ENCODE measurements around the gene LDLRAD4. TPM values are rescaled to one million over a fixed set of nuclear protein-coding genes. Genes with fewer than 3 reads are reported as not detected.

The LDLRAD4 gene
- polyA plus RNA-seq, 1 of the 3 experiments (the other 2 are of a cell fraction), result 0.16 TPM

DNA sequence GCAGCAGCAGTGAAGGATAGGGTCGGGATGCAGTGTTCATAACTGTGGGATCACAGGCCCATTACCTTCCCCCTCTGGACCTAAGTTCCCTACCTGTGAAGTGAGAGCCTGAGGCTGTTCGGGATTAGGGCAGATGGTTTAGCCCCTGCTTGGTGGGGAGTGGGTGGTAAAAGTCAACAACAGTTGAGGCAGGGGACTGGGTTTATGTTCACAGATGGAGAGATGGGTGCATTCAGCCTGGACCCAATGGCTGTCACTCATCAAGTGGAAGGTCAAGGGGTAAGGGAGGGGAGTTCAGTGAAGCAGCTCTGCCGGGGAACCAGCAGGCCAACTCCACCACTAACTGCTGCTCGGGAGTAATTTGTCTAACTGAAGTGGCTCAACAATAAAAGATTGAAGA is 327.4 kb downstream of the LDLRAD4 start:
- no peak overlapping the region for H2AFZ ChIP-seq (ENCODE audit: low read depth)
- no peak overlapping the region for H3K4me2 ChIP-seq
- ChIA-PET POLR2A (no interaction called here), CTCF (interaction anchor here (0.6 to 5.7 kb wide), 5 partner anchors 12 to 330 kb away, joined by 3 to 34 read pairs (median 6); no protein-coding TSS in a partner anchor)
- no peaks in the 10 kb centered on the region for H3K9me3 ChIP-seq
- no peaks in the 10 kb centered on the region for H3K27me3 ChIP-seq (ENCODE audit: insufficient read depth)
- no peaks in the 10 kb centered on the region for H3K9me2 ChIP-seq
- no peak overlapping the region for H3K9ac ChIP-seq
- H3K27ac ChIP-seq (ENCODE audit: low read depth in 2 of 2, low read length in 1 of 2), result no peak overlapping the region
- H3K79me2 ChIP-seq (ENCODE audit: insufficient read depth), result no peaks in the 10 kb centered on the region
- H3F3A ChIP-seq (replicated peaks; ENCODE audit: insufficient read depth), result no peaks in the 10 kb centered on the region
- DNase-seq, result no peak
- TF ChIP-seq PBX3 (IDR thresholded peaks at IDR 0.05) (no peak), SMC3 (IDR thresholded peaks at IDR 0.05; ENCODE audit: low read depth, low read length) (no peak), JUND (IDR thresholded peaks at IDR 0.05) (no peak), NRF1 (IDR thresholded peaks at IDR 0.05; ENCODE audit: low read depth, low read length) (no peak)
- no peak overlapping the region for H3K4me3 ChIP-seq (ENCODE audit: low read depth in 2 of 2, low read length in 1 of 2)
- H4K20me1 ChIP-seq (ENCODE audit: insufficient read depth), result no peaks in the 10 kb centered on the region
- no peaks in the 10 kb centered on the region for H3K36me3 ChIP-seq (replicated peaks in 1 of 2; ENCODE audit: control insufficient read depth in 1 of 2, insufficient read depth in 2 of 2, low read length in 1 of 2)
- peaks cover 0 to 27% of the 10 kb centered on the region in 2 experiments; a peak in 1 of 4 replicates for H3K4me1 ChIP-seq (ENCODE audit: control insufficient read depth in 1 of 2, insufficient read depth in 2 of 2, low read depth in 1 of 2, low read length in 1 of 2)
- 39% methylated on average over 3 of the region's 4 CpGs for WGBS (ENCODE audit: low lambda C conversion rate)

DNA sequence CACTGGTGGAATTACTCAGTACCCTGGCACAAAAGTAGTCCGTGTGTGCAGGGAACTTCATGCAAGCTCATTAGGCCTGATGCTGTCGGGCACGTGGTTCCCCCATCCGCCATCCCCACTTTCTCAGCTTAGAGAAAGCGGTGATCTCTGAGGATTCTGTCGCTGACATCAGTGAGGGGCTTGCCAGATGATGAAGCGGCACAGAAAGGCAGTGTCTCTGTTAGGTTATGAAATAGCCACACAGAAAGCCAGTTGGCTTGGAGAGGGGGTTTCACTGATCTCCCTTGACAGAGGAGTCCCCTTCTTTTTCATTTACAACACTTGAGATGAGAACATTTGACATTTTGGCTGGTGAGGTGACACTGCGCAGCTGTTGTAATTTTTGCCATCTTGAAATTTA is 328.1 kb downstream of the LDLRAD4 start:
- DNase-seq, result no peak
- CTCF ChIA-PET, result interaction anchor here (1.4 to 5.7 kb wide), 4 partner anchors 12 to 330 kb away, joined by 3 to 34 read pairs (median 6); no protein-coding TSS in a partner anchor
- no peaks in the 10 kb centered on the region for H3K9me3 ChIP-seq

More for the DNA sequence above, 328.1 kb downstream of the LDLRAD4 start:
- Histone ChIP-seq H3K9me2 (no peaks in the 10 kb centered on the region), H3K9ac (no peak overlapping the region), H3K4me3 (ENCODE audit: low read depth in 2 of 2, low read length in 1 of 2) (no peak overlapping the region), H4K20me1 (ENCODE audit: insufficient read depth) (no peaks in the 10 kb centered on the region), H3K27me3 (ENCODE audit: insufficient read depth) (no peaks in the 10 kb centered on the region), H3K4me1 (ENCODE audit: control insufficient read depth in 1 of 2, insufficient read depth in 2 of 2, low read depth in 1 of 2, low read length in 1 of 2) (peaks cover 0 to 32% of the 10 kb centered on the region in 2 experiments; a peak in 1 of 4 replicates), H3K27ac (ENCODE audit: low read depth in 2 of 2, low read length in 1 of 2) (no peak overlapping the region), H3K79me2 (ENCODE audit: insufficient read depth) (no peaks in the 10 kb centered on the region), H3K4me2 (no peak overlapping the region), H3F3A (replicated peaks; ENCODE audit: insufficient read depth) (no peaks in the 10 kb centered on the region), H3K36me3 (replicated peaks in 1 of 2; ENCODE audit: control insufficient read depth in 1 of 2, insufficient read depth in 2 of 2, low read length in 1 of 2) (no peaks in the 10 kb centered on the region), H2AFZ (ENCODE audit: low read depth) (no peak overlapping the region)
- 62% methylated on average over 8 of the region's 8 CpGs for WGBS (ENCODE audit: low lambda C conversion rate)
- POLR2A ChIA-PET, result no interaction called here
- TF ChIP-seq, protein P1, sequence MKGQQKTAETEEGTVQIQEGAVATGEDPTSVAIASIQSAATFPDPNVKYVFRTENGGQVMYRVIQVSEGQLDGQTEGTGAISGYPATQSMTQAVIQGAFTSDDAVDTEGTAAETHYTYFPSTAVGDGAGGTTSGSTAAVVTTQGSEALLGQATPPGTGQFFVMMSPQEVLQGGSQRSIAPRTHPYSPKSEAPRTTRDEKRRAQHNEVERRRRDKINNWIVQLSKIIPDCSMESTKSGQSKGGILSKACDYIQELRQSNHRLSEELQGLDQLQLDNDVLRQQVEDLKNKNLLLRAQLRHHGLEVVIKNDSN (IDR thresholded peaks at IDR 0.05; ENCODE audit: borderline replicate concordance, low read depth), result no peak
- TF ChIP-seq FOXM1 (IDR thresholded peaks at IDR 0.05; ENCODE audit: low read depth) (no peak), FOSL2 (IDR thresholded peaks at IDR 0.05; ENCODE audit: borderline replicate concordance, low read depth) (no peak), CTCF (IDR thresholded peaks at IDR 0.05) (no peak), GABPA (IDR thresholded peaks at IDR 0.05; ENCODE audit: low read depth) (no peak), GATA2 (CRISPR knock-in tag; IDR thresholded peaks at IDR 0.05) (no peak)

Measured in SK-N-SH (cell line).